GM12875 (cell line): Measurements from ENCODE around the gene DYNC2I2.
"Not testable (repeated sequence)": the region's sequence is repeated elsewhere in the genome, so short reads cannot be mapped to it uniquely, and the experiment has no call there.

Source experiments
- H3K4me3 ChIP-seq: one replicate; pipeline ENCODE4 v1.5.1; 2011; ENCODE audit warnings: low read depth, low read length, control low read depth
- CTCF ChIP-seq: IDR thresholded peaks from 2 replicates; pipeline ENCODE4 v1.5.1; 2011; ENCODE audit warnings: low read depth, mild to moderate bottlenecking, control low read depth, inconsistent platforms, low read length, moderate library complexity, borderline replicate concordance; ENCODE audit not compliant: insufficient read depth

DYNC2I2 gene

DNA sequence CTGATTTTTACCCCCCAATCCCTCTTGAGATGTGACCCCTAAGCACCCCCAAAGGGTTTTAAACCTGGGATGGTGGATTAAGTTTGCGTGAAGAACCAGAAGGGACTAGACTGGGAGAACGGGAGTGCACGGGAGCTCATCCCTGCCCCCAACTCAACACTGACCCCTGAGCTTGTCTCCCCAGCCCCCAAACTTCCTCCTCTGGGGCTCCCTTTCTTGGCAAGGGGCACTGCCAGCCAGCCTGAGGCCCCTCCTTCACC lies 27.3 kb upstream of the DYNC2I2 start:
- no peak for TF ChIP-seq CTCF
- H3K4me3 ChIP-seq = peak overlapping the region; percentile 66

DNA sequence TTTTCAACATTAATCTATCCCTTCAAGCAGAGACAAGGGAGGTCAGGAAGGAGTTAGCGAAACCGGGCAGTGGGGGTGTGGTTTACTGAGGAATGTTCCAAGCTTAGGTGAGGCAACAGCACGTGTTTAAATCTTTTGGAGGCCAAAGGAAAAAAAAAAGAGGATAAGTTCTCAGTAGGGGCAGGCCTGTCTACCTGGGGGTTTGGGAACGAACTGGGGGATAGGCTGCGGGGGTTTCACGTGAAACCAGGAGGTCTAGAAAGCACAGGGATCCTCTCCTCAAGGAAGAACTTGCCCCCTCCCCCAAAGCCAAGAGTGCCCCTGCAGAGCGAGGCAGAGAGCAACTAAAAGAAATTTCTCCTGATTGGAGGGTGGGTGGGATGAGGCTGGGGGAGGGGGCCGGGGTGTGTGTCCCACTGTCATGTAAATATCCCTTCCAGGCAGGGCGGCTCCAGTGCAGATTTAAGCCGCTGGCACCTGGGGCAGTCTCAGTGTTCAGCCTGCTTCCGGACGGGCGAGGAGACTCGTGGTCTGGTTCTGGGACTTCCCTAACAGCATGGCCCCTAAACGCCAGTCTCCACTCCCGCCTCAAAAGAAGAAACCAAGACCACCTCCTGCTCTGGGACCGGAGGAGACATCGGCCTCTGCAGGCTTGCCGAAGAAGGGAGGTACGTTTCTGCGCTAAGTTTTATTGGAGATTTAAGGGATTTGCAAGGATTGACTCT lies 26.9 kb upstream of the DYNC2I2 start:
- no peak for TF ChIP-seq CTCF
- H3K4me3 ChIP-seq = peak overlapping the region; percentile 66

- H3K4me3 ChIP-seq = no peak overlapping the region
- TF ChIP-seq CTCF = no peak
These were observed 21.1 kb upstream of the DYNC2I2 start for GRCh38 chr9:128677794-128678193.

DNA sequence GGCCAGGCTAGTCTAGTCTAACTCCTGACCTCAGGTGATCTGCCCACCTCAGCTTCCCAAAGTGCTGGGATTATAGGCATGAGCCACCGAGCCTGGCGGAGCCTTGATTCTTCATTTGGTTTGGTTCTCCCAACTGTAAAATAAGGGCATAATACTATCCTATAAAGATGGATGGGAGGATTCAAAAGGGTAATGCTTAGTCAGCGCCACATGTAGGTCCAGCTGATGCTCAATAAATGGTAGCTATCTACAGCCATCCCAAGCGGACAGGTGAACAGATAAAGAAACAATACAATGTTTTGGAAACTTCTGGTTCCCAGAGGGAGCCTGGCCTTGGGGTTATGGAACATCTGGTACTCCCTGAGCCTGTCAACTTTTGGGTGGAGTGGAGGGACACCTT lies 18.7 kb upstream of the DYNC2I2 start:
- TF ChIP-seq CTCF = no peak
- no peak overlapping the region for H3K4me3 ChIP-seq

DNA sequence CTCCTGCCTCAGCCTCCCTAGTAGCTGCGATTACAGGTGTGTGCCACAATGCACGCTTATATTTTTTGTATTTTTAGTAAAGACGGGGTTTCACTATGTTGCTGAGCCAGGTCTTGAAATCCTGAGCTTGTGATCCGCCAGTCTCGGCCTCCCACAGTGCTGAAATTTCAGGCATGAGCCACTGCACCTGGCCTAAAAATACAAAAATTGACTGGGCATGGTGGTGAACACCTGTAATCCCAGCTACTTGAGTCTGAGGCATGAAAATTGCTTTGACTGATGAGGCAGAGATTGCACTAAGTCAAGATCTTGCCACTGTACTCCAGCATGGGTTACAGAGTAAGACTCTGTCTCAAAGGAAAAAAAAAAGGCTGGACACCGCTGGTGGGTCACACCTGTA lies 13.1 kb upstream of the DYNC2I2 start:
- no peak for TF ChIP-seq CTCF
- no peak overlapping the region for H3K4me3 ChIP-seq

- not testable (repeated sequence) for H3K4me3 ChIP-seq
These were observed 9.9 kb upstream of the DYNC2I2 start for GRCh38 chr9:128666481-128666941.

DNA sequence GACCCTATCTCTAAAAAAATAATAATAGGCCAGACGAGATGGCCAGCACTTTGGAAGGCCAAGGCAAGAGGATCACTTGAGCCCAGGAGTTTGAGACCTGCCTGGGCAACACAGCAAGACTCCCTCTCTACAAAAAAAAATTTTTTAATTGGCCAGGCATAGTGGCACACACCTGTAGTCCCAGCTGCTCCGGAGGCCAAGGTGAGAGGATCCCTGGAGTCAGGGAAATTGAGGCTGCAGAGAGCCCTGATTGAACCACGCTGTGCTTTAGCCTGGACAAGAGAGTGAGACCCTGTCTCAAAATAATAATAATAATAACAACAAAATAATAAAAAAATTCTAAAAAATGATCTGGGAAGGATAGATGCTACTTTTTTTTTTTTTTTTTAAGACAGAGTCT lies 1.1 kb upstream of the DYNC2I2 start:
- no peak overlapping the region for H3K4me3 ChIP-seq
- TF ChIP-seq CTCF = no peak

DNA sequence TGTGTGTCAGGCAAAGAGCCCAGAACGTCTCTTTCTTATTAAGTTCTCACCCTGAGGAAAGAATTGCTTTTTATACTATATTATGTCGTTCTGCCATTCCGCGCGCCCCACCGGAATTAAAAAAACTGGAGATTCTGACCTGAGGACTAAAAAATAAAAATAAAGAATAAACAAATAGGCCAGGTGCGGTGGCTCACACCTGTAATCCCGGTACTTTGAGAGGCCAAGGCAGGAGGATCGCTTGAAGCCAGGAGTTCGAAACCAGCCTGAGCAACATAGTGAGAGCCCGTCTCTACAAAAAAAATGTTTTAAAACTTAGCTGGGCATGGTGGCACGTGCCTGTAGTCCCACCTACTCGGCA lies 677 bp upstream of the DYNC2I2 start:
- H3K4me3 ChIP-seq = no peak overlapping the region
- TF ChIP-seq CTCF = no peak
